K562 (cell line): ENCODE measurements around the gene KIF18B. TPM values are rescaled to one million over a fixed set of nuclear protein-coding genes. Genes with fewer than 3 reads are reported as not detected.

Source experiments
- ATAC-seq: fragments of 200-7000 bp; cut with Tn5 transposase; 3 replicates; pipeline ENCODE4 v1.9.1; 2020; ENCODE audit warnings: moderate library complexity
- BruUV-seq: library from RNA; stranded (reverse); fragments of 400-500 nt; replicated peaks from 2 replicates; lab custom pipeline; 2021; lab: Mats Ljungman, UMichigan
- CTCF ChIA-PET: fragments of 300-600 bp; formaldehyde crosslinking; extraction: SDS; loops from one replicate; lab custom pipeline; 2021; ENCODE audit warnings: low intra/inter-chr PET ratio; lab: Yijun Ruan, JAX
- POLR2A ChIA-PET: fragments of 300-600, 350-650 bp; sonication (Branson Sonifier 250); formaldehyde crosslinking; extraction: SDS; loops from one replicate; lab custom pipeline; 2021; ENCODE audit warnings: antibody characterized with exemption, inconsistent platforms; lab: Yijun Ruan, JAX
- DNase-seq, 4 experiments: peaks; one replicate each; pipeline versions ENCODE4 v3.0.0 to v3.0.0-alpha.2; 2011 to 2018; ENCODE audit warnings: low spot score in 3 of 4, mixed read lengths in 3 of 4; ENCODE audit errors: extremely low read depth in 1 of 4
- FAIRE-seq: peaks from 2 replicates; lab custom pipeline; 2011; peaks lifted over from hg19 to GRCh38; lab: Jason Lieb, UNC
- H2AFZ ChIP-seq: 2 replicates; pipeline ENCODE4 v1.6.0; 2011; ENCODE audit warnings: low read depth, low read length, control low read depth, inconsistent platforms
- H3K27ac ChIP-seq: fragments of 200-600 bp; 3 replicates; pipeline ENCODE4 v1.8.0; 2011; ENCODE audit warnings: low read depth, mild to moderate bottlenecking, control low read depth, inconsistent platforms, low read length, moderate library complexity, mixed read lengths; ENCODE audit errors: extremely low read depth
- H3K27me3 ChIP-seq, 2 experiments: fragments of 300-600 bp in 1 of 2; 2 replicates in 1 of 2; 3 replicates in 1 of 2; pipeline versions ENCODE4 v1.6.0 to v1.8.0; 2011; ENCODE audit warnings: inconsistent platforms in 2 of 2, low read length in 2 of 2, mild to moderate bottlenecking in 1 of 2, mixed read lengths in 1 of 2, moderate library complexity in 1 of 2; ENCODE audit not compliant: control insufficient read depth in 2 of 2, insufficient read depth in 2 of 2
- H3K36me3 ChIP-seq: fragments of 300-600 bp; 3 replicates; pipeline ENCODE4 v1.8.0; 2011; ENCODE audit warnings: mild to moderate bottlenecking, low read length, inconsistent platforms; ENCODE audit not compliant: control insufficient read depth, insufficient read depth
- H3K4me1 ChIP-seq, 2 experiments: fragments of 200-600 bp in 1 of 2; replicated peaks in 1 of 2; 2 replicates in 1 of 2; 3 replicates in 1 of 2; pipeline versions ENCODE4 v1.5.1 to v1.8.0; 2011; ENCODE audit warnings: inconsistent platforms in 2 of 2, low read length in 2 of 2, mild to moderate bottlenecking in 1 of 2, mixed read lengths in 1 of 2, moderate library complexity in 1 of 2; ENCODE audit not compliant: control insufficient read depth in 2 of 2, insufficient read depth in 2 of 2
- H3K4me2 ChIP-seq: 2 replicates; pipeline ENCODE4 v1.6.1; 2011; ENCODE audit warnings: low read length, control low read depth, inconsistent platforms, mixed read lengths; ENCODE audit not compliant: insufficient read depth
- H3K4me3 ChIP-seq: fragments of 200-600 bp; sonication (generic), shearing (Covaris generic); 2 replicates; pipeline ENCODE4 v1.5.1; 2016; ENCODE audit warnings: control low read depth, inconsistent platforms
- H3K79me2 ChIP-seq: fragments of 200-600 bp; 3 replicates; pipeline ENCODE4 v1.8.0; 2011; ENCODE audit warnings: low read length, inconsistent platforms; ENCODE audit not compliant: control insufficient read depth, insufficient read depth
- H3K9ac ChIP-seq, 2 experiments: 2 replicates each; pipeline versions ENCODE4 v1.6.0 to v1.6.1; 2011; ENCODE audit warnings: low read depth in 2 of 2, low read length in 2 of 2, control low read depth in 1 of 2, inconsistent platforms in 1 of 2, mild to moderate bottlenecking in 1 of 2, mixed read lengths in 1 of 2; ENCODE audit not compliant: insufficient read depth in 1 of 2
- H3K9me1 ChIP-seq: one replicate; pipeline ENCODE4 v1.6.0; 2011; ENCODE audit warnings: inconsistent platforms, mild to moderate bottlenecking, low read length, moderate library complexity; ENCODE audit not compliant: control insufficient read depth, insufficient read depth
- H3K9me3 ChIP-seq: replicated peaks from 2 replicates; pipeline ENCODE4 v1.5.1; 2011; ENCODE audit warnings: low read depth, low read length, inconsistent platforms; ENCODE audit not compliant: control insufficient read depth, insufficient read depth
- H4K20me1 ChIP-seq: replicated peaks from 2 replicates; pipeline ENCODE4 v1.6.1; 2011; ENCODE audit warnings: low read length, inconsistent platforms, mixed read lengths; ENCODE audit not compliant: control insufficient read depth, insufficient read depth
- HDAC8 ChIP-seq: fragments of 450-650 bp; IDR thresholded peaks from 2 replicates; pipeline ENCODE4 v1.6.1; 2016; ENCODE audit warnings: mild to moderate bottlenecking, missing genetic modification characterization, moderate library complexity, missing compliant biosample characterization
- IRF9 ChIP-seq: fragments of 450-650 bp; IDR thresholded peaks from 2 replicates; pipeline ENCODE4 v1.6.1; 2016; ENCODE audit warnings: missing biosample characterization, missing genetic modification characterization
- MXD1 ChIP-seq: fragments of 250-450 bp; sonication (Bioruptor Pico); IDR thresholded peaks from 2 replicates; pipeline ENCODE4 v1.8.0; 2021; ENCODE audit warnings: borderline replicate concordance, mild to moderate bottlenecking, moderate library complexity; ENCODE audit not compliant: poor library complexity, severe bottlenecking
- POLR3A ChIP-seq: IDR thresholded peaks from 2 replicates; pipeline ENCODE4 v1.6.1; 2011; ENCODE audit warnings: borderline replicate concordance, mild to moderate bottlenecking, moderate library complexity; ENCODE audit not compliant: insufficient read length, insufficient read depth; ENCODE audit errors: extremely low read depth
- RNF219 ChIP-seq: fragments of 250-450 bp; sonication (Bioruptor Pico); IDR thresholded peaks from 2 replicates; pipeline ENCODE4 v1.5.0; 2022; ENCODE audit warnings: mild to moderate bottlenecking
- THRB ChIP-seq: fragments of 450-650 bp; formaldehyde crosslinking; conservative IDR thresholded peaks from 2 replicates; pipeline ENCODE4 v1.4.0; 2022; ENCODE audit warnings: mild to moderate bottlenecking, missing genetic modification characterization
- VEZF1 ChIP-seq: fragments of 200-800 bp; sonication (Bioruptor generic); IDR thresholded peaks from 2 replicates; pipeline ENCODE4 v1.6.1; 2017; ENCODE audit warnings: missing genetic modification characterization, missing compliant biosample characterization
- ZNF239 ChIP-seq: fragments of 250-450 bp; sonication (Bioruptor Pico); IDR thresholded peaks from 2 replicates; pipeline ENCODE4 v1.4.0; 2020; ENCODE audit warnings: mild to moderate bottlenecking
- WGBS: fragments of 100-300 bp; shearing (Covaris generic); methylation state at CpG from one replicate; pipeline ENCODE4 v1.1.6; 2016; ENCODE audit warnings: low coverage, mixed read lengths; ENCODE audit not compliant: insufficient coverage; ENCODE audit errors: missing lambda C conversion rate; 5-methylcytosine and 5-hydroxymethylcytosine counted together
- in situ Hi-C: fragments of 300-500 bp; cut with MboI; formaldehyde crosslinking; loops from 4 replicates; pipeline ENCODE4 v1.15.0; 2018; ENCODE audit warnings: inconsistent platforms, mixed read lengths
- intact Hi-C: fragments of 100-400 bp; cut with micrococcal nuclease; formaldehyde crosslinking; loops from 2 replicates; pipeline ENCODE4 v1.14.2; 2022
- polyA plus RNA-seq, 8 experiments: library from polyadenylated mRNA; depleted of rRNA in 4 of 8; stranded (reverse) in 5 of 8; unstranded in 3 of 8; fragments of >200 nt; fragmentation: Nextera tagmentation in 2 of 8; fragmentation: Illumina TruSeq in 1 of 8; extraction: Ambion mirVana in 2 of 8; extraction: Trizol in 1 of 8; gene quantifications; 2 replicates each; pipeline versions ENCODE4 v1.2.1 to v1.2.3, GENCODE V29; 2011 to 2014; ENCODE audit warnings: inconsistent platforms in 1 of 8, missing spikeins in 1 of 8
- total RNA-seq, 7 experiments: library from RNA; depleted of rRNA in 6 of 7; stranded (reverse); fragments of >200 nt in 6 of 7; fragmentation: Illumina TruSeq in 2 of 7; extraction: Trizol in 2 of 7; gene quantifications; 2 replicates each; pipeline versions ENCODE4 v1.2.1 to v1.2.3, GENCODE V29; 2011 to 2021; ENCODE audit warnings: low replicate concordance in 1 of 7

Gene KIF18B
- total and polyA plus RNA-seq, 9 of the 15 experiments (the other 6 are each of a cell fraction or from before 2014, with no cell fraction given) = 2.0 to 42.8 (median 13.2) TPM

GRCh38 chr17:44914698-44915271 lies 32.8 kb downstream of the KIF18B start:
- Histone ChIP-seq H3K9ac (no peak overlapping the region), H3K4me1 (peaks cover 9 to 32% of the 10 kb centered on the region in 2 experiments; a peak in 4 of 5 replicates), H4K20me1 (no peaks in the 10 kb centered on the region), H2AFZ (no peak overlapping the region), H3K4me3 (no peak overlapping the region), H3K9me1 (no peaks in the 10 kb centered on the region), H3K4me2 (no peak overlapping the region), H3K36me3 (no peaks in the 10 kb centered on the region), H3K79me2 (no peaks in the 10 kb centered on the region), H3K9me3 (no peaks in the 10 kb centered on the region), H3K27me3 (peaks cover 0 to 11% of the 10 kb centered on the region in 2 experiments; a peak in 1 of 5 replicates), H3K27ac (no peak overlapping the region)
- 28% methylated on average over 14 of the region's 19 CpGs for WGBS
- in situ Hi-C loops = loop anchor here (5.0 kb wide), 1 partner anchor 103 kb away; no protein-coding TSS in a partner anchor
- intact Hi-C loops = no loop called here
- no peak for TF ChIP-seq ZNF239
- no peak for TF ChIP-seq IRF9 (tag)
- TF ChIP-seq RNF219 (CRISPR knock-in tag) = no peak
- TF ChIP-seq VEZF1 (CRISPR knock-in tag) = no peak
- TF ChIP-seq THRB (CRISPR knock-in tag) = no peak
- TF ChIP-seq HDAC8 (tag) = no peak
- no peak for TF ChIP-seq MXD1 (CRISPR knock-in tag)
- TF ChIP-seq POLR3A = no peak
- ATAC-seq = no peak
- CTCF ChIA-PET = no interaction called here
- FAIRE-seq = no peak
- DNase-seq = no peak
- POLR2A ChIA-PET = interaction anchor here (0.8 to 1.2 kb wide), 4 partner anchors 12 to 106 kb away, joined by 3 to 4 read pairs (median 4); no protein-coding TSS in a partner anchor
- no TSS peak for BruUV-seq
